Gastrocnemius medialis (tissue), 4 donors: Measurements from ENCODE around the gene TOPAZ1. TPM values are rescaled to one million over a fixed set of nuclear protein-coding genes. Genes with fewer than 3 reads are reported as not detected.

Experiments
- ATAC-seq, 2 donors: fragments of 150-250 bp; one replicate each; pipeline ENCODE4 v1.9.1; 2016
- DNase-seq, 2 donors: peaks; one replicate each; pipeline ENCODE4 v3.0.0-alpha.2; 2019
- H3K27ac ChIP-seq, 4 donors: fragments of 200-600 bp; sonication (generic); 1 replicate in 1 of 4; 2 replicates in 3 of 4; pipeline ENCODE4 v1.5.1; 2016 to 2018; ENCODE audit warnings: mild to moderate bottlenecking in 2 of 4, moderate library complexity in 1 of 4
- H3K27me3 ChIP-seq, 3 donors: fragments of 200-600 bp; sonication (generic) in 2 of 3; 1 replicate in 1 of 3; 2 replicates in 2 of 3; pipeline versions ENCODE4 v1.5.1 to v1.6.0; 2016 to 2019; ENCODE audit warnings: mild to moderate bottlenecking in 1 of 3, moderate library complexity in 1 of 3
- H3K36me3 ChIP-seq, 2 donors: fragments of 200-600 bp; sonication (generic) in 1 of 2; one replicate each; pipeline ENCODE4 v1.5.1; 2017 to 2018
- H3K4me1 ChIP-seq, 2 donors: fragments of 200-600 bp; sonication (generic) in 1 of 2; one replicate each; pipeline ENCODE4 v1.5.1; 2016 to 2017; ENCODE audit warnings: mild to moderate bottlenecking in 2 of 2
- H3K4me3 ChIP-seq, 4 donors: fragments of 200-600 bp; sonication (generic) in 3 of 4; 1 replicate in 1 of 4; 2 replicates in 3 of 4; pipeline ENCODE4 v1.5.1; 2016 to 2019; ENCODE audit warnings: mild to moderate bottlenecking in 2 of 4
- H3K9me3 ChIP-seq, 3 donors: fragments of 200-600 bp; sonication (generic) in 2 of 3; 1 replicate in 1 of 3; 2 replicates in 2 of 3; pipeline ENCODE4 v1.5.1; 2016 to 2019
- POLR2A ChIP-seq, 2 donors: fragments of 450-650 bp; IDR thresholded peaks; one replicate each; pipeline ENCODE4 v1.6.1; 2017; ENCODE audit warnings: antibody characterized with exemption in 2 of 2, mild to moderate bottlenecking in 2 of 2, moderate library complexity in 2 of 2
- in situ Hi-C, 4 donors: fragments of 200-750 bp; cut with MboI; loops; one replicate each; pipeline versions ENCODE4 v1.15.0 to v1.8.0; 2017; ENCODE audit warnings: low sequenced_read_pairs in 4 of 4
- intact Hi-C: fragments of 100-400 bp; cut with DNase I; formaldehyde crosslinking; loops from one replicate; pipeline ENCODE4 v1.15.1; 2023; ENCODE audit warnings: low total_unique reads
- total RNA-seq, 4 donors: library from RNA; depleted of rRNA; stranded (reverse); fragments of >200 nt; gene quantifications; one replicate each; pipeline versions ENCODE4 v1.1.0 to v1.2.3, GENCODE V29; 2016
- TF ChIP-seq, protein P1 (sequence below), 5 experiments: fragments of 450-650 bp in 3 of 5; fragments of 200-600 bp in 2 of 5; sonication (generic) in 2 of 5; IDR thresholded peaks in 4 of 5; conservative IDR thresholded peaks in 1 of 5; 1 replicate in 4 of 5; 2 replicates in 1 of 5; pipeline ENCODE4 v1.5.1; 2016 to 2019; ENCODE audit warnings: antibody characterized with exemption in 5 of 5, mild to moderate bottlenecking in 3 of 5, moderate library complexity in 3 of 5

TOPAZ1 gene
- total RNA-seq, 4 donors from 2014 or later = not detected

DNA sequence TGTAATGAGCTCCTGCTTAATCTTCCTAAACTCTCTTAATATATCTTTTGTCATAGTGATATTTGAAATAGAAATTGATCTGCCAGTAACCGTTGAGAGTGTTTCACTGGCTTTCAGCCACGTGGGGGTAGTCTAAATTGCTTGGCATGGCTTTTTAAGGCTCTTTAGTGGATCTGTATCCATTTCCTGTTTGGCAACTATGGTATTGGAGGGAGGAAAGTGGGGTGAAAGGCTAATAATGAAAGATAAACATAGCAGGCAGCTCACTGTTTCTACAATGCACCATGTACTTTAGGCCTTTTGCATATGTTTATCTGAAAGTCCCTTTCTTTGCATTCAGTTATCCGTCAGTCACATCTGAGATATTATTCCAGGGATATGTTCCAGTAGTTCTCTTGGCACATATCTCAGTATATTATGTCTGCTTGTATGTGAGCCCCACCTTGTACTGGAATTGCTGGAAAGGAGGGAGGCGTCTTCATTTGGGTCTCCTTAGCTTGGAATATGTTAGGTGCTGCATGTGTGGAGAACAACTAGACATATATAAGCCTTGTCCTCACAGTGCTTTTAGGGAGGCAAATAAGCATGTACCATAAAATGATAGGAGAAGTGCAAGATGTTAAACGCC, 10.8 kb downstream of the TOPAZ1 start:
- Histone ChIP-seq H3K4me3 (no peak overlapping the region), H3K27ac (no peak overlapping the region), H3K27me3 (peaks cover 0 to 5% (median 0%) of the 10 kb centered on the region in 3 donors), H3K4me1 (no peaks in the 10 kb centered on the region), H3K9me3 (no peaks in the 10 kb centered on the region), H3K36me3 (no peaks in the 10 kb centered on the region)
- ATAC-seq (no peak), DNase-seq (no peak)
- in situ Hi-C loops (no loop called here), intact Hi-C loops (no loop called here)
- TF ChIP-seq, protein P1, sequence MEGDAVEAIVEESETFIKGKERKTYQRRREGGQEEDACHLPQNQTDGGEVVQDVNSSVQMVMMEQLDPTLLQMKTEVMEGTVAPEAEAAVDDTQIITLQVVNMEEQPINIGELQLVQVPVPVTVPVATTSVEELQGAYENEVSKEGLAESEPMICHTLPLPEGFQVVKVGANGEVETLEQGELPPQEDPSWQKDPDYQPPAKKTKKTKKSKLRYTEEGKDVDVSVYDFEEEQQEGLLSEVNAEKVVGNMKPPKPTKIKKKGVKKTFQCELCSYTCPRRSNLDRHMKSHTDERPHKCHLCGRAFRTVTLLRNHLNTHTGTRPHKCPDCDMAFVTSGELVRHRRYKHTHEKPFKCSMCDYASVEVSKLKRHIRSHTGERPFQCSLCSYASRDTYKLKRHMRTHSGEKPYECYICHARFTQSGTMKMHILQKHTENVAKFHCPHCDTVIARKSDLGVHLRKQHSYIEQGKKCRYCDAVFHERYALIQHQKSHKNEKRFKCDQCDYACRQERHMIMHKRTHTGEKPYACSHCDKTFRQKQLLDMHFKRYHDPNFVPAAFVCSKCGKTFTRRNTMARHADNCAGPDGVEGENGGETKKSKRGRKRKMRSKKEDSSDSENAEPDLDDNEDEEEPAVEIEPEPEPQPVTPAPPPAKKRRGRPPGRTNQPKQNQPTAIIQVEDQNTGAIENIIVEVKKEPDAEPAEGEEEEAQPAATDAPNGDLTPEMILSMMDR (IDR thresholded peaks at IDR 0.05 in 4 of 5, conservative IDR thresholded peaks at IDR 0.05 in 1 of 5) = no peak
- no peak for TF ChIP-seq POLR2A (IDR thresholded peaks at IDR 0.05)

DNA sequence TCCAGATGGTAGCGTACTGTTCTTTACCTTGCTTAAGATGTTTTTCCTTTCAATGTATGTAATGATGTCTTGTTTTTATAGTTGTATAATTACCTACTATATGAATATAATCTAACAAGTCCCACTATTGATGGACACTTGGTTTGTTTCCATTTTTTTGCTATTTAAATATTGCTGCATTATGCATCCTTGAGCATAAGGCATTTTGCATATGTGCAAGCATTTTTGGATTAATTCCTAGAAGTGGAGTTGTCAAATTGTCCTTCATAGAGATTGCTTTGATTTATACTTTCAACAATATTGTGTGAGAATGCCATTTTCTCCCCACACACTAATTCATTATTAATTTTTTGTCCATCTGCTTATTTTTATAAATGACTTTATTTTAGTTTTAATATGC, 17.7 kb downstream of the TOPAZ1 start:
- in situ Hi-C loops (no loop called here), intact Hi-C loops (no loop called here)
- H3K36me3 ChIP-seq = no peaks in the 10 kb centered on the region
- H3K27me3 ChIP-seq = no peaks in the 10 kb centered on the region
- no peak overlapping the region for H3K27ac ChIP-seq
- H3K4me3 ChIP-seq = no peak overlapping the region
- ATAC-seq (no peak), DNase-seq (no peak)
- no peak for TF ChIP-seq POLR2A (IDR thresholded peaks at IDR 0.05)
- TF ChIP-seq, protein P1 (IDR thresholded peaks at IDR 0.05 in 4 of 5, conservative IDR thresholded peaks at IDR 0.05 in 1 of 5) = no peak
- no peaks in the 10 kb centered on the region for H3K9me3 ChIP-seq
- no peaks in the 10 kb centered on the region for H3K4me1 ChIP-seq

DNA sequence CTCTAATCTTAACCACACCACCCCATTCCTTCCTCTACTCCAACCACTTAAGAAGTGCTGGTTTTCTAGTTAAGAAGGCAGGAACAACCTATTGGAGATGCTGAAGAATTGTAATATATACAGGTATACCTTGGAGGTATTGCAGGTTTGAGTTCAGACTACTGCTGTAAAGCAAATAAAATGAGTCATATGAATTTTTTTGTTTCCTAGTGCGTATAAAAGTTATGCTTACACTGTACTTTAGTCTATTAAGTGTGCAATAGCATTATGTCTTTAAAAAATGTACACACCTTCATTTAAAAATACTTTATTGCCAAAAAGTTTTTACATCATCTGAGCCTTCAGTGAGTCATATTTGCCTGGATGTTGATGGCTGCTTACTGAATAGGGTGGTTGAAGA, 22.5 kb downstream of the TOPAZ1 start:
- intact Hi-C loops (no loop called here), in situ Hi-C loops (no loop called here)
- Histone ChIP-seq H3K27me3 (no peaks in the 10 kb centered on the region), H3K36me3 (no peaks in the 10 kb centered on the region), H3K4me3 (no peak overlapping the region), H3K9me3 (no peaks in the 10 kb centered on the region), H3K4me1 (no peaks in the 10 kb centered on the region), H3K27ac (no peak overlapping the region)
- TF ChIP-seq, protein P1 (IDR thresholded peaks at IDR 0.05 in 4 of 5, conservative IDR thresholded peaks at IDR 0.05 in 1 of 5) = no peak
- no peak for TF ChIP-seq POLR2A (IDR thresholded peaks at IDR 0.05)
- ATAC-seq (no peak), DNase-seq (no peak)

DNA sequence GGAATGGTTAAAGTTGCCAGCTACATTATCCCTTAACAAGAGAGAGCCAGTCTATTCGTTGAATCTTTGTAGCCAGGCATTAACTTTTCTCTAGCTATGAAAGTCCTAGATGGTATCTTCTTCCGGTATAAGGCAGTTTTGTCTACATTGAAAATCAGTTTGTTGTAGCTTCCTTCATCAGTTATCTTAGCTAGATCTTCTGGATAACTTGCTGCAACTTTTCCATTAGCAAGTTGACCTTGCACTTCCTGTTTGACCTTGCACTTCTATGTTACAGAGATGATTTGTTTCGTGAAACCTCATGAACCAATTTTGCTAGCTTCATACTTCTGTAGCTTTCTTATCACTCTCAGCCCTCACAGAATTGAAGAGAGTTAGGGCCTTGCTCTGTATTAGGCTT, 24.1 kb downstream of the TOPAZ1 start:
- Histone ChIP-seq H3K27ac (no peak overlapping the region), H3K36me3 (no peaks in the 10 kb centered on the region), H3K9me3 (no peaks in the 10 kb centered on the region), H3K4me3 (no peak overlapping the region), H3K27me3 (no peaks in the 10 kb centered on the region), H3K4me1 (no peaks in the 10 kb centered on the region)
- intact Hi-C loops (no loop called here), in situ Hi-C loops (no loop called here)
- DNase-seq (no peak), ATAC-seq (no peak)
- no peak for TF ChIP-seq POLR2A (IDR thresholded peaks at IDR 0.05)

DNA sequence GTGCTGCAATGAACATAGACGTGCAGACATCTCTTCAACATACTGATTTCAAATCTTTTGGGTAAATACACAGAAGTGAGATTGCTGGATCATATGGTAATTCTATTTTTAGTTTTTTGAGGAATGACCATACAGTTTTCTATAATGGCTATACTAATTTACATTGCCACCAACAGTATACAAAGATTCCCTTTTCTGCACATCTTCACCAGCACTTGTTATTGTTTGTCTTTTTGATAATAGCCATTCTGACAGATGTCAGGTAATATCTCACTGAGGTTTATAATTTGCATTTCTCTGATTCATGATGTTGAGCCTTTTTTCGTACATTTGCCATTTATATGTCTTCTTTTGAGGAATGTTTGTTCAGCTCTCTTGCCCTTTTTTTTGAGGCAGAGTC, 30.5 kb downstream of the TOPAZ1 start:
- intact Hi-C loops = no loop called here
- Histone ChIP-seq H3K4me3 (no peak overlapping the region), H3K36me3 (no peaks in the 10 kb centered on the region), H3K27me3 (peaks cover 0 to 2% (median 0%) of the 10 kb centered on the region in 3 donors), H3K4me1 (no peaks in the 10 kb centered on the region), H3K27ac (no peak overlapping the region), H3K9me3 (no peaks in the 10 kb centered on the region)
- DNase-seq = no peak
- ATAC-seq = no peak
- no peak for TF ChIP-seq POLR2A (IDR thresholded peaks at IDR 0.05)
- TF ChIP-seq, protein P1 (IDR thresholded peaks at IDR 0.05 in 4 of 5, conservative IDR thresholded peaks at IDR 0.05 in 1 of 5) = no peak
- in situ Hi-C loops = no loop called here
